CD1c-positive myeloid dendritic cell (primary cell): ENCODE measurements around the gene MRPS18B.

Experiments
- DNase-seq: peaks from one replicate; pipeline ENCODE4 v3.0.0-alpha.2; 2016; ENCODE audit errors: extremely low spot score

The MRPS18B gene

DNA sequence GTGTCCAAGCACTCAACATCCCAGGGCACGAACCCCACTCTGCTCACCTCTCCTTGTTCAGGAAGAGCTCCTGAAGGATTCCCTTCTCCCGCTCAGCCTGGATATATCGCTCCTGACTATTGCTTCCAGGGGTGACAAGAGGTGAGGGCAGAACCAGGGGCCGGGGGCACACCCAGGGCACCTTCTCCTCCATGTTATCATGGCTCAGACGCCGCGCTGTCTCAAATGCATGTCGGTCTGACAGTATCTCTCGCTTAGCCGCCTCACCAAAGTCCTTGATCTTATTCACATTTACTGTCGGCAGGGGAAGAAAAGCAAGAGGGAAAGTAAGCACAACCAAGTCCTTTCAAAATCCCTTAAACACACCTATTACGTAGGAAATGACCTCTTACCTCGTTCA lies 13.7 kb upstream of the MRPS18B start:
- no peak for DNase-seq

DNA sequence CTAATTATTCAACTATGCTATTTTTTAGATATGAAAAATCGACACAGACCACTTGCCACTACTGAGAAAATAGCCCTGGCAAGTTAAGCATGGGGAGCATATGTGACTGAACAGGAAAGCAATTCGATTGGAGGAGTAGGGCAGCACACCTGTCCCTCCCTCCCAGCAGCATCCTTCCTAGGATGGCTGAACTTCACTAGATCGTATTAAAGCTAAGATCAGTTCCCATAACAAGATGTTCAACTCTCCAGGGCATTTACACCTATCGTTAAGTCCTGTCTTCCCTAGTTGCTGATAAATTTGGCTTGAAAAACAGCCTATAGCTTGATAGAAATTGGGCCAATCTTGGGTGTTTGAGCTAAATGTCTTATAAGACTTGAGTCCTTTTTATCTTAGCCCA lies 7.6 kb upstream of the MRPS18B start:
- no peak for DNase-seq

DNA sequence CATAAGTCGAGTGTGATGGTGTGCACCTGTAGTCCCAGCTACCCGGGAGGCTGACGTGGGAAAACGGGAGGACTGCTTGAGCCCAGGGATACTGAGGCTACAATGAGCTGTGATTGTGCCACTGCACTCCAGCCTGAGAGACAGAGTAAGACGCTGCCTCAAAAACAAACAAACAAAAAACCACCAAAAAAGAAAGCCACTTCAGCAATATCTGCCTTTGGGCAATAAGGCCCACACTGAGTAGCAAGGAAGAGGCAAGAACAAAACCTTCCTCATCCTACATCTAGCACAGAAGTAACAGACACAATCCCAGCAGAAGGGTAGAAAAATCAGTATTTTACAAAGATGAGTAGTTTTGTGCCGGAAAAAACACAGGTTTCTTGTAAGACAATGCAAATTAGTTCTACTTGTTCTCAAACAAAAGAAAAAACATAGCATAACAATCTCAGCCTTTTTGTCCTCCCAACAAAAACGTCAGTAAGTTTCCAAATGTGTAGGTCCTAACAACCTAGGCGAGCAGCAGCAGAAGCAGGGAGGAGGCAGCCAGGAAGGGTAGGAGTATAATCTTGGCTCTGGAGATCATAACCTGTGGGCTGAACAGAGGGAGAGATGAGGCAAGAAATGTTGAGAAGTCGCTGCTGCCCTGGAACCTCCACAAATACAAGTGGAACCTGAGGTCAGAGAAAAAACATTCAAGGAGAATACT lies 6.3 kb upstream of the MRPS18B start:
- no peak for DNase-seq

DNA sequence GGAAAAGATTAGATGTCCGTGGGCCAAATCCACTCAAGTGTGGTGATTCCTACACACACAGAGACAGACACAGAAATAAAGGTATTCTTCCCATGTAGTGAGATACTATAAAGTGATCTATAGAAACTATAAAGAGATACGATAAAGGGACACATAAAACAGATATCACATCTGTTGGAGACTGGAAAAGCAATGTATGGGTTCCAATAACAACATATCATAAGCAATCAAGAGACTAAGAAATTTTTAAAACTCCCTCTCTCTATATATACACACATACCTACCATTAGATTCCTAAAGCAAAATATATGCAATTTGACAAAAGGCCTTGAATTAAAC lies 5.8 kb upstream of the MRPS18B start:
- DNase-seq = no peak

DNA sequence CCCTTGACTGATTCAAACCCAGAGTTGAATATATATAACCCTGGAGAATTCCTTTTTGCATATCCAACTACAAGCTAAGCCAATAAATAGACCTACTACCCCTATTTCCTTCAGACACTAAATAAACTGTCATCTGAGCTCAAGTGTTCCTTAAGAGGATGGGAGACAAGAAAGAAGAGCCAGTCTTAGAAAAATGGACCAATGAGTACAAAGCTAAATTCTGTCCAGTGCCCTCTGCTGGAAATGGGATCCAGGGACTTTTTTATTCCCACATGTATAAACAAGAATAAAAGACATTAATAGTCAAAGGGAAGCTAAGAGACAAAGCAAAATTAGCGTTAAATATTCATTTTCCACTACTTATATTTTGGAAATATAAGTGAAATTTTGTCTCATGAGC lies 5.4 kb upstream of the MRPS18B start:
- no peak for DNase-seq

DNA sequence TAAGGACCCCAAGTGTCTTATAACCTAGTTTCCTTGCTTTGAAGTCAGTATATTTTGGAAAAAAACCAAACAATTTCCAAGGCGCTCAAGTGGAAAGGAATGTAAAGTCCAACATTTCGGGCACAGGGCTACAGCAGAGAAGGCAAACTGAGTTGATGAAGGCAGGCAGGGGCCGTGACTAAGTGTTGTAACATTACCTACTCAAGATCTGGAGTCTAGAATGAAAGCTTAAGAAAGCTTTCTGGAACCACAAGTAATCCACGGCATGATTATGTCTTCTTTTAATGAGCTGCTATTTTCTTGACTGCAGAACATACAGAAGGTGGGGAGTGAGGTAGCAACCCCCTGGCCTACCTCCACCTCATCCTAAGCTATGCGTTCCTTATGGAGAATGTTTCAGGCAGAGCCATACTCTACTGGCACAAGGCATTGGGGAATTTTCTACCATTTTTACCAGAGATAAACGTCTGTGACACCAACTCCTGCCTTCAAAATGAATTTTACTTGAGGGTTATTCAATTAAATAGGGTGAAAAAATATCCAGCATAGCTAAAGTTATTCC lies 4.9 kb upstream of the MRPS18B start:
- no peak for DNase-seq

DNA sequence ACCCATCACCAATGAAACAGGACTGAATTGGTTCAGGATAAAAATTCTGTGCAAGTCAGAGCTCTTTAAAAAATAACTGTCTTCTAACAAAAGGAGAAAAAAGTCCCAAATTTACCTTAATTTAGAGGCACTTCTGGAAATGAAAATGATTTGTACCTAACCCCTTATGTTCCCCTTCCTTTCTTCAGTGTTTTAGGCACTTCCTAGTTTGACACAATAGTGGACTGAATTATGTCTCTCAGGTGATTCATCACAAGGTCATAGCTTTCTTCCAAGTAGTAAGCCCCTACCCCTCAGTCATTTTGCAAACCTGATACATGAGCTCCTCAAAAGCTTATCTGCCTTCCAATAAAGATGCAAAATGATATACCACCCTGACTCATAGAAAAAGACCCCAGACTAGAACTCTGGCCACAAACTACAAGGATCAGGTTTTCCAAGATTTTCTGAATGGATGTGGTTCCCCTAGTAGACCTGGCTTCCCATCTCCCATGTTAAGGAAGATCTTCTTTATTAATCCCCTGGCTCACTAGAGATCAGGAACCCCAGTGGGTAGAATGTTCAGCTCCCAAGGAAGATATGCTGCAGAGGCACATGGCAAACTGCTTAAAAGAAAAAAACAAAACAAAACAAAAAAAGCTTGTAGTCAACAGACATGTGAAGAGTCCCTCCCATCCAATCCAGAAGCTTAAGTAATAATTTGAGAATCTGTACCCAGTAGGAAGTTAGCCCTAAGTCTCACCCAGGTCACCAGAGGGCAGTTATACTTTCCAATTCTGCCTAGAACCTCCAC lies 4.2 kb upstream of the MRPS18B start:
- DNase-seq = no peak

DNA sequence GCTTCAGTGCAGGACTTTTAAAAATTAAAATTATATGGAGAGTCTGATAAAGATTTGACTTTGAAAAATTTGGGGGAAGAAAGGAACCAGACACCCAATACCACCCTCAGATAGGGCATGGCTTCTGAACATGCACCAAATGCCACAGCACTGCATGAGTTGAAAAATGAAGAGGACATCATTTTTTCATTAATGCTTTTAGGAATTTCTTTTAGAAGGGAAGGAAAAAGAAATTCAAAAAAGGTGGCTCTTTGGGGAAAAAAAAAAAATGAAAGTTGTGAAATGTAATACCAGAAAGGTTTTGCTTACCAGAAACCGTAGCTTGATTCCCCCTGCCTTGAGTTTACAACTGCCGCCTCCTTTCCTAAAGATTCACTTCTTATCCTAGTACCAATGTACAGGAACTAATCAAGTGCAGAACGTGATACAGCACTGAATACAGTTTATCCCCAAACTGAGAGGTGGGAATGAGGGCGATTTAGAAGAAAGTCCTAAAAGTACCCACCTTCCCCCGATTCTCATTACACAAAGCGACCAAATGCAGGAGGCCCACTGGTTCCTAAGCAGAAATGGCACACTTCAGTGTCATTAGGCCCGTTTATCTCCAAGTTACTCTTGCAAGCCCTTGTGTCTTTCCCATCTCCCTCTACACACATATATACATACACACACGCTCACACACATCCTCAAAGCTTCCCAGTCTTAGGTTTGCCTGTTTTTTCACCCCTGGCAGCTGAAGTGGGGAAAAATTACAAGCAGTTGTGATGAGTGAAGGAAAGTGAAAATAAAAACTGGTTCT lies 3.4 kb upstream of the MRPS18B start:
- no peak for DNase-seq

DNA sequence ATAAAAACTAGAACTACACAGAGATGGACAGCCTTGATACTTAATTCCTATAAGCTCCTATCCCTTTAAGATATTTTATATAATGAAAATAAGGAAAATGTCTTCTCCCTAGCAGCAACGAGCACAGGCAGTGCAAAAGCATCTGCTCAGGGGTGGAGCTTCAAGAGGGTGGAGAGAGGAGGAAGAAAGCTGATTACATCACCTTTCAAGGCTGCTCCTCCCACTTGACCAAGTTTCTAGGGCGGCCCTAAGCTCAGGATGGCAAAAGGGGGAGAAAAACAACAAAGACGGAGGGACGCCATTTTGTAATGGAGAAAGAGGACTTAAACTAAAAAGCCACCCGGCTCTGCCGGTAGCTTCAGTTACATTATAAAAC lies 2.8 kb upstream of the MRPS18B start:
- peak; percentile 97 for DNase-seq

DNA sequence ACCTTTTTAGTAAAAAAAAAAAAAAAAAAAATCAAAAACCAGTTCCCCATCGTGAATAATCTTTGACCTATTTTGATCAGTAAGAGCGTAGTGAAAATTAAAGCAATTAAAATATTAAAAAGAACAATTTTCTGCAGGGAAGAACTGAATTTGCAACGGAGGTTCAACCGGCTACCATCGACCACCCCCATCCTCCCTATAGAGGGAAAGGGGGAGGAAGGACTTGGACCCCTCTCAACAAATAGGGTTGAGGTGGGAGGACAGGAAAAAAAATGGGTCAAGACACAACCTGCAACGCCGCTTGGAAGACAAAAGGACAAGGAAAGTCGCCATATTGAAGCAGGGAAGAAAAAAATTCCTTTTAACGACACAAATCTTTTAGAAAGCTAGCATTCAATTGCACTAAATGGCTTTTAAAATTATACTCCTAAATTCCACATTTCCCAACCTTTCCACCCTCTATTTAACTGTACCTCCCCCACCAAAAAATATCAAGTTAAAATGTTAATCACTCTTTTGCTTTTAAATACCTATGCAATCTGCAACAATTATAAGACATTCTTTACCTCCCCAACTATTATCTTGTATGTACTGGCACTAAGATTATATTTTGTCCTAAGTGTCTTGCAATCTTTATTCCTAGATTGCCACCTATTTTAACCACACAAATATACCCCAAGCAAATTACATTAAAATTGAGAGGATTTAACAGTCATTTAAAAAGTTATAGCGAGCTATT lies 2.3 kb upstream of the MRPS18B start:
- peak; percentile 48 for DNase-seq

DNA sequence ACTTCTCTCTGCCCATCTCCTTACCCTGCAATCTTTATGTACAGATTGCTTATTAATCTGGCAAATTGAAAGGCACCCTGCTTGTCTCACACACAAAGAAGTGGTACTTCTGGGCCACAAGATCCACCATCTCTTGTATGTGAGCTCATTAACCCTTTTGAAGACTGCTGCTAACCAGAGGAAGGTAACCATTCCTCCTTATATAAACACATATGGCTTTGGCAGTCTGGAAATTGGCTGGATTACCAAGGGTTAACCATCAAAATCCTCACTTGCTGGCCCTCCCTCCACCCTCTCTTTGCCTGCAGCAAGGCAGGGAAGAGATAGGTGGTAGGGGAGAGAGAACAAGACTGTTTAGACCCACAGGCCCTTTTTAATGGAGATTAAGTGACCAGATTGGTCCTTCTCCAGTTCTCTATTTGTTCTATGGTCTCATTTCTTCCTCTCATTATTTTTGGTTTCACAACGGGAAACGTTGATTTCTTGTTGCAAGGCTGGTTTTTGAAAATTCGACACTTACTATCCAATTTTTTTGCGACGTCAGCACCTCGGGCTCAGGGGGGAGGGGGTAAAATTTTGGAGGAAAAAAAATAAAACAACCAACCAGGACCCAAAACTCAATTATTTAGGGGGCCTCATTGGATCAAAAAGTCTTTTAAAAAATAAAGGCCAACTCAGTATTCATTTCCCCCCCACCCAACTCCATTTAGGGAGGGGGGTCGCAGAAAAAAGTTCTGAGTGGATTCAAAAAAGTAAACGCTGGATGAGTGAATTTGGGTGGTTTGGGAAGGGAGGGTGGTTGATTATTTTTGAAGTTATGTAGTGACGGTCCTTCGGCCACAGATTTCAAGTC lies 1.5 kb upstream of the MRPS18B start:
- peak; percentile 41 for DNase-seq

DNA sequence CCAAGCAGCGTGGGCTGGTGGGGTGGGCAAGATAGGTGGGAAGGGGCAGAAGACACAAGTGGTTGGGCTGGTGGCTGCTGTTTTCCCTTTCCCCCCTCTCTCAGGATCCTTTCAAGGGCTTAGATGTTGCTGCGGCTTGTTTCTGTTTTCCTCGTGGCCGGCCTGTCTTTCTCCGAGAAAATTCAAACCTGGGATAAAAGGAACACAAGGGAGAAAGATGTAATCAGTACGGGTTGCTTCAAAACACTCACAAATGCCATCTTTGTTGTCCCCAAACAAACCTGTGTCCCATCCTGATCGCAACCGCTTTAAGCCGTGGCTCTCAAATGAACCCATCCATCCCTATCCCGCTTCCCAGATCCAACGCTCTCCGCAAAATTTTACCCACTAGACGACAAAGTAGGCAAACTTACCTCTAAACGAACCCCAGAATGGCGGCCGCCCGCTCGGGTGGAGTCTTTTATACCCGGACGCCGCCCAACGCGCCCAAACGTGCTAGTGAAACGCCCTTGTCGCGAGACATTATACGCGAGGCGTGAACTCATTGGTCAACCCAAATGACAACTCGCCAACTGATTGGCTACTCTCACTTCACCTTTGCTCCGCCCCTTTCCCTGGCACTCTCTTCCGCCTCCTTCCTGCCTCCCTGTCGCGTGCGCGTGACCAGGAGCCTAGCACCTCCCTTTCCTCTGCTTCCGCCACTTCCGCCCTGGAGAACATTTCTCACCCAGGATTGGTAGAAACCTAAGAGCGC lies 652 bp upstream of the MRPS18B start, which contains the start of gene PPP1R10:
PPP1R10 (minus strand) TSS at position 433 of the 754 bp plus-strand sequence. CDS start 7,299 bp downstream, outside the sequence.
- DNase-seq = peak; percentile 100

DNA sequence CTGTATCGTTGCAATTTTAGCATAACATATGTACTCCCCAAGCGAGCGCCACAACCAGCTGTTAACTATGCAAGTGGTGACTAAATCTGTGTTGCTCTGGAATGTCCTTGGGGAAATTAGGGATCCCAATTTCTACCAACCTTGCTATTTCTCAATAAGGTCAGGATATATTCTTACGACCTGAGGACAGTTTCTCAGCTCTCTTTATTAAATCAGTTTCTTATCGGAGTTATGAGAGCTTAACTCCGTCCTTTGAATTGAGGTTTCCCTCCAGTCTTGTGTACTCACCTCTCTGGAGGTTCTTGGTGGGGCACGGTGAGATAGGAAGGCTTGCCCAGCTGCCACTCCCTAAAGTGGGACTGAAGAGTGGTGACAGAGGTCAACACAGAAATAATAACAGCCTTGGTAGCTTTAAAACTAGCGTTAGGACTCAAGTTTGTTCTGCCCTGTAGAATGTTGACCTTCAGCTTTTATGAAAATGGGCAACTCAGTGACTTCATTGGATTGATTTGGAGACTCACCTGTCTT lies 694 bp downstream of the MRPS18B start:
- no peak for DNase-seq

DNA sequence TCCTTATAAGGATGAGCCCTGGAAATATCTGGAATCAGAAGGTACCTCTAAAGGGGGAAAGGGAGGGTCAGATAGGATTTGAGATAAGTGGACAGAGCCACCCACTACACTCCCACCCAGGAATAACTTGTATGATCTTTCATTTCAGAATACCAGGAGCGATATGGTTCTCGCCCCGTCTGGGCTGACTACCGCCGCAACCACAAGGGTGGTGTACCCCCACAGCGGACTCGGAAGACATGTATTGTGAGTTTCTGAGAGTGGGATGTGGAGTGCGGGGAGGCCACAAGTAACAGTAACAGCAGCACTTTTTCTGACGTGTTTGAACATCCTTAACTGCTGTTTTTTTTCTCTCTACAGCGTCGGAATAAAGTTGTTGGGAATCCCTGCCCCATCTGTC lies 1.9 kb downstream of the MRPS18B start:
- DNase-seq = no peak

DNA sequence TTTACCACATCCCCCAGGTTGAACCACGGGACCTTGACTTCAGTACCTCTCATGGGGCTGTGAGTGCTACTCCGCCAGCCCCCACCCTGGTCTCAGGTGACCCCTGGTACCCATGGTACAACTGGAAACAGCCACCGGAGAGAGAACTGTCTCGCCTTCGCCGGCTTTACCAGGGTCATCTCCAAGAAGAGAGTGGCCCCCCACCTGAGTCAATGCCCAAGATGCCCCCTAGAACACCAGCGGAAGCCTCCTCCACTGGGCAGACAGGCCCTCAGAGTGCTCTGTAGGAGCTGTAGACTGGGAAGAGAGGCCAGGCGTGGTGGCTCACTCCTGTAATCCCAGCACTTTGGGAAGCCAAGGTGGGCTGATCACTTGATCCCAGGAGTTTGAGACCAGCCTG lies 7.9 kb downstream of the MRPS18B start:
- DNase-seq = no peak

DNA sequence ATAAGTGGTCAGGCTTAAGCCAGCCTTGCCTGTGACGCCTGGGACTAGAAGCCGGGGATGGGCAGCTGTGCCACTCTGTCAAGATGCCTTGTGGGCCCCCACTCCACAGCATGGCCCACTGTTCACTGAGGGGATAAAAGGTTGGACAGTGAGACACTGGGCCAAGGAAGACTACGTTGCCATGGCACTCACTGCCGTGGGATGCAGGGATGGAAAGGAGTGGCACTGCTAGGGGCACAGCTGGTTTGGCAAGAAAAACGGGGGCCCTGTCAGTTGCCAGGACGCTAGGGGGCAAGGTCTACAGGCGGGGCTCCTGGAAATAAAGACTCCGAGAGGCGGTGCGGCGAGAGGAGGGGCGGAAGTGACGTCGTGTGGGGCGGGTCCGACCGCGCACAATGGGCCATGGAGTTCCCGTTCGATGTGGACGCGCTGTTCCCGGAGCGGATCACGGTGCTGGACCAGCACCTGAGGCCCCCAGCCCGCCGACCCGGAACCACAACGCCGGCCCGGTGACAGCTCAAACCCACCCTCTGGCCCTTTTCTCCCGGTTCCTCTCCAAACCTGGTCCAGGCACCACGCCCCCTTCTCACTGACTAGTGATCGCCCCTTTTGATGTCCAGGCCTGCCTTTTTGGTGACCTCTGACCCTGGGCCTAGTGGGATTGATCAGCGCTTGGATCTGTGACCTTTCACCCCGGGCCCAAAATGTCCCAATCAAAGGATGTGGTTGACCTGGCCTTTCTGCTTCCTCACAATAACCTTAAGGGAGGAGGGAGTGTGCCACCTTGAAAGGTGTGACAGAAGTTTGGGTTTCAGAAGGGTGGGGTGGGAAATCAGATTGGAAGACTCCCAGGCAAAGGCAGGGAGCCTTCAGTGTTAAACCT lies 9.1 kb downstream of the MRPS18B start, which contains the start of gene ATAT1:
ATAT1 (plus strand) TSS at position 391 of the 883 bp plus-strand sequence.
- DNase-seq = peak; percentile 90

DNA sequence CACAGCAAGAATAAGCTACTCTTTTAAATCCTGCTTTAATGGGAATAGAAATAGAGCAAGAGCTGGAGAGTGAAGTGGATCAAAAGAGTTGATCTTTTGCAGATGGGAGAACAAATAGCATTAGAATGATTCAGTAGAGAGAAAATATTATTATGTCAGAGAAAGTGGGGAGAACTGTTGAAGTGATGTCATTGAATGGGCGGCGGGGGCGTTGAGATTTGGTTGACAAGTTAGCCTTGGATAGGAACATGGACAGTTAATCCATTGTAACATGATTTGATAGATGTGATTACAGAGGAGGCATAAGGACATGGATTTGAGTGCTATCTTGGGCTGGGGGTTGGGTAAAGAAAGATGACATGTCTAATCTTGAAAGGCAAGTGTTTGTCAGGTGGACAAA lies 18.2 kb downstream of the MRPS18B start:
- no peak for DNase-seq

DNA sequence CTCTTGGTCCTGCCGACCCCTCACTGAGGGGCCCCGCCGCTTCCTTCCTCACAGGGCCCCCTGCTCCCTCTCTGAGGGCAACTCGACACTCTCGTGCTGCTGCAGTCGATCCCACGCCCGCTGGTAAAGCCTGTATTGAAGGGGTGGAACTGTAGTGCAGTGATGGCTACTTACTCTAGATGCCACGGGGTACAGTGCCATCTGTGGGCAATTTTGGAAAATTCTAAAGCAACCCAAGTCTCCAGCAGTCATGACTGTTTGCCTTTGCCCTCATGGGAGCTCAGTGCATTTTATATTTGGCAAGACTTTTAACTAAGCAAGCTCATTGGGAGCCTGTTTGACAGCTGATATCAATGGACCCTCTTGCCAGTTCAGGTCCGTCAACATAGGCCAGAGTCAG lies 22.8 kb downstream of the MRPS18B start:
- no peak for DNase-seq

DNA sequence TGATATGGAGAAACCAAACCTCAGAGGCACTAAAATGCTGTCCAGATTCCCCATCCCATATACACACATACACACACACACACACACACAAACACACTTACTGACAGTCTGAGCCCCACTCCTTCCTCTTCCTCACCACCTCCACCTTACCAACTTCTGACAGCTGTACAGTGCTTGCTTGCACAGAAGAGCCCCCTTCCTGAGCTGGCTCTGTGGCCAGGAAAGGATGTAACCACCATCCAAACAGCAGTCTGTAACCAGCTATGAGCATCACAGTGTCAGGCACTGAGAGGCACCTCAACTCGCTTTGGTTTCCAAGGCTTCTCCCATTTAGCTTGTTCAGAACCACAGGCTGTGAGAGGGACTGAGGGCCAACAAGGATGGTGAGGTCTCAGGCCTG lies 23.4 kb downstream of the MRPS18B start:
- no peak for DNase-seq
